KBM-7 (cell line): ENCODE results near the gene PSEN2.
"Not testable (repeated sequence)": the region's sequence is repeated elsewhere in the genome, so short reads cannot be mapped to it uniquely, and the experiment has no call there.

Experiments
- DNase-seq: peaks from one replicate; pipeline ENCODE4 v3.0.0-alpha.2; 2015
- in situ Hi-C: fragments of 300-500 bp; cut with MboI; formaldehyde crosslinking; loops from 2 replicates; pipeline ENCODE4 v1.14.3; 2020; ENCODE audit warnings: low sequenced_read_pairs, low pct_unique_long_range_greater_than_20kb, mixed read lengths

PSEN2 gene

DNA sequence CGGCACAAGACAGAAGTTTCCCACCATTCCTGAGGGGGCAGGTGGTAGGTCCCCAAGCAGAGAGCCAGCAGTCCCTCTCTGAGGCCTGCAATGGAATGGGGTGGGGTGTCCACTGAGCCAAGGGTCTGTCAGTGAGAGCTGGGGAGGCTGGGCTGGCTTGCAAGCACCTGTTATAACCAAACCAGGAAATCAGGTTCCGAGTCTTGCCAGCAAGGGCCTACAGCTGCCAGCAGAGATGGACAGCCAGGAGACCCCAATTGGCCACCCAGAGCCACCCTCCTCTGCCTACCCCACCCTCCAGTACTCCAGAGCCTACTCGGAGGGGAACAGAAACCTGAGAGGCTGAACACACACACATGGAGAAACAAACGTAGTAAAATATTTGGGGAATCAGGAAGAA lies 32.2 kb downstream of the PSEN2 start:
- in situ Hi-C loops, result no loop called here
- DNase-seq, result no peak

DNA sequence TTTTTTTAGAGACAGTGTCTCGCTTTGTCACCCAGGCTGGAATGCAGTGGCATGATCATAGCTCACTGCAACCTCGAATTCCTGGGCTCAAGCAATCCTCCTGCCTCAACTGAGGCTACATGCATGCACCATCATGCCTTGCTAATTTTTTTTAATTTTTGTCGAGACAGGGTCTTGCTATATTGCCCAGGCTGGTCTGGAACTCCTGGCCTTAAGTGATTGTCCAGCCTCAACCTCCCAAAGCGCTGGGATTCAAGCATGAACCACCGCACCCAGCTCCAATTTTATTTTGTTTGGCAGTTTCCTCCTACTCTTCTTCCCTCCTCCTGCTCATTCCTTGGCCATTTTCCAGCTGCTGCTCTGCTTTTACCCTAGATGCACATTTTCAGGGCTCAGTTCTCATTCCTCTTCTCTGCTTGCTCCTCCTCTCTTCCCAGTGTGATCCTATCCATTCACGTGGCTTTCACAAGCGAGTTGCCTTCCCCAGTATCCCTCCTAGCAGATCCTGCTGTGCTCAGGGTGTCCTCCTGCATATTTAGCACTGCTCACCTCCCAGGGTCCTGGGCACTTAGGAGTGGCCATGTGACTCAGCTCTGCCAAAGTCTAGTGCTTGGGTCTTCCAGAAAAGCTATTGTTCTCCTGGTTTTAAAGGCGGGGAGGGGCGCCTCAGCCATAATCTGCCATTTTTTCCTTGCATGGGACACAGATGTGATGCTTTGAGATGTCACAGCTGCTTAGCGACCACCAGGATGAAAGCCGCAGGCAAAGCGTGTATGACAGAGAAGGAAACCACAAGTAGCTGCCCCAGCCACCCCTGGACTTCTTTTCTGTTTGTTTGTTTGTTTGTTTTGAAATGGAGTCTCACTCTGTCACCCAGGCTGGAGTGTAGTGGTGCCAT lies 33.7 kb downstream of the PSEN2 start:
- in situ Hi-C loops, result no loop called here
- DNase-seq, result no peak

DNA sequence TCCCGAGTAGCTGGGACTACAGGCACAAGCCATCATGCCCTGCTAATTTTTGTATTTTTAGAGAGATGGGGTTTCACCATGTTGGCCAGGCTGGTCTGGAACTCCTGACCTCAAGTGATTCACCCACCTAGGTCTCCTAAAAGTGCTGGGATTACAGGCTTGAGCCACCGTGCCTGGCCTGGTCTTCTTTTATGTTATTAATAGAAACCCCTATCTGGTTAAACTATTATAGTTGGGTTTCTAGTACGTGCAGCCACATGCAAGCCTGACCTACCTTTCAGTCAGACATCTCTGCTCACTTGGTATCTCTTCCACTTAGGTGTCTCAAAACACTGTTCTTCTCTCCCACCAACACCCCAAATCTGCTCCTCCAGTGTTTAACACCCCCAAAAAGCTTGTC lies 34.4 kb downstream of the PSEN2 start:
- no peak for DNase-seq
- in situ Hi-C loops, result no loop called here

DNA sequence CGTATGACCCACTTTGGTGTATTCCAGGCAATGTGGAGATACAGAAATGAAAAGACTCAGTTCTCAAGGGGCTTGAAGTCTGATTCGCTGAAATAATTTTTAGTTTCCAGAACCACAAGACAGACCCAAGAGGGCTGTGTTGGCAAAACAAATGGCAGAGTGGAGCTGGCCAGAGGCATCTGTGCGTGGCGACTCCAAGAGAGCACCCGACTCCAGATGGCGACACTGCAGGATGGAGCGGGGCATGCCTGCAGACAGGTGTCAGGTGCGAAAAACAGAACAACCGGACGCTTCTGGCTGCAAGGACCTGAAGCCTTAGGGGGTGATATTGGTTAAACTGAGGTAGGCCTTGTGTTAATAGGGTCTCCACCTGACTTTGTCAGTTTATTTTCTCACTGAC lies 38.0 kb downstream of the PSEN2 start:
- in situ Hi-C loops, result no loop called here

DNA sequence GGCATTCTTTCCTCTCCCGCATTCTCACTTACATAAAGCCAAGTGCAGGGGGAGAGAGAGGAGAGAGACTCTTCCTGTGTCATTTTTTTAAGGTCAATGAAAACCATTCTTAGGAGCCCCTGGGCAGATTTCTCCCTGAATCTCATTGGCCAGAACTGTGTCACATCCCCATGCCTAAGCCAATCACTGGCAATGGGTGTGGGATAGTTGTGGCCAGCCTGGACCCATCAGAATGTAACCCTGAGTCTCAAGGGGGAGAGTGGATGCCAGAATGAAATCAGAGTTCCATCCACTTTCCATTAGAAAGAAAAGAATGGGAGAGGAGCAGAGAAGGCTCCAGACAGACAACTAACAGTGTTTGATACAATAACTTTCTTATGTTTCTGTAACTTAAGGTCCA lies 38.5 kb downstream of the PSEN2 start:
- in situ Hi-C loops, result no loop called here
- no peak for DNase-seq

More for the DNA sequence above, 38.0 kb downstream of the PSEN2 start:
- no peak for DNase-seq

DNA sequence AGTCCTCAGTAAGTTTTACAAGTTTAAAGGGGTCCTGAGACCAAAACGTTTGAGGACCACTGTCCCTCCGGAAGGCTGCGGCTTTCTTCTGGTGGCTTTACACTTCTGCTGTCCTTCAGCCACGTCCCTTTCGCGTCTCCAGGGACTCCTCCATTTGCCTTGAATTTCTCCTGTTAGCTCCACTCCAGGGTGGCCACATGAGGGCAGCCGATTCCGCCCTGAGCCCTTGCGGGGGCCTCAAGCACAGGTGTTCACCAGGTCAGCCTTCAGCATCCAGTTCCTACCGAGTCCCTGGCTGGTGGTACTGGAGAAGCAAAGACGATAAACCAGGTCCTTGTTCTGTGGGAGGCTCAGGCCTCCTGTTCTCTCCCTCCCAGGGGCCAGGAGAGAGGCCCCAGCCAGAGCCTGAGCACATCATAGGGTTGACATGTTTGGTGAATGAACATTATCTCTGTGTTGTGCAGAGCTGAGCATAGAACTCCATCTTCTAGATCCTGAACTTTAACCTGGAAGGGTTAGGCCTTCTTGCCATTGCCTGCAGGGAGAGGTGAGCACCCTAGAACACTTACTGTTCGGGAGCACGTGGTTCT lies 42.3 kb downstream of the PSEN2 start:
- in situ Hi-C loops, result no loop called here
- DNase-seq, result no peak

DNA sequence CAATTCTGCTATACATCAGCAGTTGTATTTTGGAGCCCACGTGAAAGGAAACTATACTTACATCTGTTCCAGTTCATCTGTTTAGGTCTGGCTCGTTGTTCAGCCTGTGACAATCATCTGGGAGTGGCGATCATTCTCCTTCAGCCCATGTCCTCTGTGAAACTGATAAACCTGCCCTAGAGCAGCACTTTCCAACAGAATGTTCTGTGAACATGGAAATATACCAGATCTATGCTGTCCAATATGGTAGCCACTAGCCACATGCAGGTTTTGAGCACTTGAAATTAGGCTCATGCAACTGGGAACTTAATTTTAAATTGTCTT lies 45.2 kb downstream of the PSEN2 start:
- no peak for DNase-seq
- in situ Hi-C loops, result no loop called here

DNA sequence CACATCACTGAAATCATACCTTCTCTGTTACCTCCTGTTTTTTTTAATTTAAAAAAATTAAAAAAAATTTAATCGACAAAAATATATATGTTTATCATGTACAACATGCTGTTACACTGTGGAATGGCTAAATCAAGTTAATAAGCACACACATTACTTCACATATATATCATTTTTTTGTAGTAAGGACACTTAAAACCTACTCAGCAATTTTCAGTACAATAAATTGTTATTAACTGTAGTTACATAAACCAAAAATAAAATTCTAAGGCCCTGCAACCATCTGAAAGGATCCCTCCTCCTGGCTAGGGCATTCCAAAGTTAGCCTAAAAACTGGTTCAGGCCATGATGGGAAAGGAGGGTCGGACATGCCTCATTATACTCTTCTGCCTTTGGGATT lies 46.1 kb downstream of the PSEN2 start:
- DNase-seq, result no peak
- in situ Hi-C loops, result no loop called here

DNA sequence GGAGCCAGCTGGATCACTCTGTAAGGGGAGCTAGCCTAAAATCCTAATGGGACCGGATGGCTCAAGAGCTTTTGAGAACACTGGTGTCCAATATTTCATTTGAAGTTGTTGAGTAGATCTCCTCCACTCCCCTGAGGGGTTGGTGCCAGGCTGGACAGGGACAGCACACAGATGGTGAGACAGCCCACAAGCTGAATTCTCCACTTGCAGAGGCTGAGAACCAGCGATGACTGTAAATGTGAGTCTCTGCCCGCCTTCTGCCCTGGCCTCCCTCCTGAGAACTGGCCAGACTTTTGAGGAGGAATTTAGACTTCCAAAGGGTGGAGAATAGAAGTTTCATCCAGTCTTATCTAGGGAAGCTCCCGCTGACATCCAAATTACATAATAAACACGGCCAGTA lies 49.2 kb downstream of the PSEN2 start:
- no peak for DNase-seq
- in situ Hi-C loops, result no loop called here

DNA sequence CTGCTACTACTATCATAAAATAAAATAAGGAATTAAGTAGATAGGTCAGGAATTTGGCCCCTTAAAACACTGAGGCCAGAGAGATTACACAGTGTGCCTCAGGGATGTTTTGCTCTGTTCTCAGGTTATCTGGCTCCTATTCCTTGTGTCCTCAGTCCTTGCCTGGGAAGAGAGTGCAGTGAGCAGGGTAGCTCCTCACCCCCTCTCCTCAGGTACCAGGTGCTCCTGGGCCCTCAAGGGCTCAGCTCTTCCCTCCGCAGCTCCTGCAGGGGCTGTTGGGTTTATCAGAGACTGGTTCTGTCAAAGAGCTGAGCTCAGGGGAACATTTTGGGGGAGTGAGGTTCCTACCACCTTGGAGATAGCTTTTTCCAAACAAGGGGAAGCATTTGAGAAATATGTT lies 49.6 kb downstream of the PSEN2 start:
- in situ Hi-C loops, result no loop called here
- no peak for DNase-seq

DNA sequence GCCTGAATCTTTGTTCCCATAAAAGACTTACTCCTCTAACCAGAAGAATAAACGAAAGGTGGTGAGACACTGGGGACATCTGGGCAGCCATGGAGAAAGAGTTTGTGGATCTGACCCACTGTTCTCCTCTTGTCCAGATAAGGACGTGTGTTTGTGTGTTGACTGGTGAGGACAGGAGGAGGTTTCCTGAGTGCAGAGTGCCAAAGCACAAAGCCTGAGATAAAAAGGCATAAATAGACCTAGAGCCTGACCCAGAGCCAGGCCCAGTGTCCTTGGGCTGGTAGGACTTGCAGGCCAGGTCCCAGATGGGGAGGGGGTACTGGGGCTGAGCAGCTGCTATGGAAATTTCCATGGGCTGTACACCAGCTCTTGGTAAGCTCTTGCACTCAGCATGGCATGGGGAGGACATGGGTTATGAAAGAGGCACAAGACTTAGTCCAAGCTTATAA lies 50.1 kb downstream of the PSEN2 start:
- in situ Hi-C loops, result no loop called here
- DNase-seq, result no peak

DNA sequence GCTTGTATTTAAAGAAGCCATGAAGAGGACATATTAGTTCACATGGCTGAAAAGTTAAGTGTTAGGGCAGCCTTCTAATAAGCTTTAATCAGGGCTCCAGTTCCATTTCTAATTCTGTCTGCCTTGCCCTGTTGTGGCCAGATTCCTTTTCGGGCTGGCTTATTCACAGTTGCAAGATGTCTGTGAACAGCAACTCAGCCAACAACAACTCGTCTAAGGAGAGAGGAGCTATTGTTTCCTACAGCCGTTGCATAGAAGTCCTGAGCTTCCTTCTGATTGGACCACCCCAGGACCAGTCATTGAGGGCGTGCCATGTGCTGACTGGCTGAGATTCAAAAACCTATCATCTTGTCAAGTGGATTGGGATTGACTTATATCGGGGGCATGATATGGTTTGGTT lies 51.1 kb downstream of the PSEN2 start:
- in situ Hi-C loops, result no loop called here

DNA sequence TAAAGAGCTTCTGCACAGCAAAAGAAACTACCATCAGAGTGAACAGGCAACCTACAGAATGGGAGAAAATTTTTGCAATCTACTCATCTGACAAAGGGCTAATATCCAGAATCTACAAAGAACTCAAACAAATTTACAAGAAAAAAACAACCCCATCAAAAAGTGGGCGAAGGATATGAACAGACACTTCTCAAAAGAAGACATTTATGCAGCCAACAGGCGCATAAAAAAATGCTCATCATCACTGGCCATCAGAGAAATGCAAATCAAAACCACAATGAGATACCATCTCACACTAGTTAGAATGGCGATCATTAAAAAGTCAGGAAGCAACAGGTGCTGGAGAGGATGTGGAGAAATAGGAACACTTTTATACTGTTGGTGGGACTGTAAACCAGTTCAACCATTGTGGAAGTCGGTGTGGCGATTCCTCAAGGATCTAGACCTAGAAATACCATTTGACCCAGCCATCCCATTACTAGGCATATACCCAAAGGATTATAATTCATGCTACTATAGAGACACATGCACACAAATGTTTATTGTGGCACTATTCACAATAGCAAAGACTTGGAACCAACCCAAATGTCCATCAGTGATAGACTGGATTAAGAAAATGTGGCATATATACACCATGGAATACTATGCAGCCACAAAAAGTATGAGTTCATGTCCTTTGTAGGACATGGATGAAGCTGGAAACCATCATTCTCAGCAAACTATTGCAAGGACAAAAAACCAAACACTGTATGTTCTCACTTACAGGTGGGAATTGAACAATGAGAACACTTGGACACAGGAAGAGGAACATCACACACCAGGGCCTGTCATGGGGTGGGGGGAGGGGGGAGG lies 59.1 kb downstream of the PSEN2 start:
- in situ Hi-C loops, result not testable (repeated sequence)

More for the DNA sequence above, 51.1 kb downstream of the PSEN2 start:
- DNase-seq, result no peak

DNA sequence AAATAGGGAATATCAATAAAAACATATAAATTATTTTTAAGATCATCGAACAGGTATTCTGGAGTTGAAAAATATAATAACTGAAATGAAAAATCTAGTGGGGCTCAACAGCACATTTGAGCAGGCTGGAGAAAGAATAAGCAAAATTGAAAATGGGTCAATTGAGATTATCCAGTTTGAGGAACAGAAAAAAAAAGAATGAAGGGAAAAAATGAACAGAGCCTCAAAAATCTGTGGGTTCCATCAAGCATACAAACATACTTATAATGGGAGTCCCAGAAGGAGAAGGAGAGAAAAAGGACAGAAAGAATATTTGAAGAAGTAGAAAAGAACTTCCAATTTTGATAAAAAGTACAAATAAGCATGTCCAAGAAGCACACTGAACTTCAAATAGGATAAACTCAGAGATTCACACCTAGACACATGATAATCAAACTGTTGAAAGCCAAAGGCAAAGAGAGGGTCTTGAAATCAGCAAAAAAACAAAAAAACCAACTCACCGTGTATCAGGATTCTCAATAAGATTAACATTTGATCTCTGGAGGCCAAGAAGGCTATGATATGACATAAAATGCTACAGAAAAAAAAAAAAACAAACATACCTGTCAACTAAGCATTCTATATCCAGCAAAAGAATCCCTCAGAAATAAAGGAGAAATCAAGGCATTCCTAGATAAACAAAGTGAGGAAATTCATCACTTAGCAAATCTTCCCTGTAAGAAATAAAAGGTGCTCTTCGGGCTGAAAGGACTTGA lies 64.2 kb downstream of the PSEN2 start:
- in situ Hi-C loops, result no loop called here
- DNase-seq, result no peak

More for the DNA sequence above, 59.1 kb downstream of the PSEN2 start:
- DNase-seq, result not testable (repeated sequence)

DNA sequence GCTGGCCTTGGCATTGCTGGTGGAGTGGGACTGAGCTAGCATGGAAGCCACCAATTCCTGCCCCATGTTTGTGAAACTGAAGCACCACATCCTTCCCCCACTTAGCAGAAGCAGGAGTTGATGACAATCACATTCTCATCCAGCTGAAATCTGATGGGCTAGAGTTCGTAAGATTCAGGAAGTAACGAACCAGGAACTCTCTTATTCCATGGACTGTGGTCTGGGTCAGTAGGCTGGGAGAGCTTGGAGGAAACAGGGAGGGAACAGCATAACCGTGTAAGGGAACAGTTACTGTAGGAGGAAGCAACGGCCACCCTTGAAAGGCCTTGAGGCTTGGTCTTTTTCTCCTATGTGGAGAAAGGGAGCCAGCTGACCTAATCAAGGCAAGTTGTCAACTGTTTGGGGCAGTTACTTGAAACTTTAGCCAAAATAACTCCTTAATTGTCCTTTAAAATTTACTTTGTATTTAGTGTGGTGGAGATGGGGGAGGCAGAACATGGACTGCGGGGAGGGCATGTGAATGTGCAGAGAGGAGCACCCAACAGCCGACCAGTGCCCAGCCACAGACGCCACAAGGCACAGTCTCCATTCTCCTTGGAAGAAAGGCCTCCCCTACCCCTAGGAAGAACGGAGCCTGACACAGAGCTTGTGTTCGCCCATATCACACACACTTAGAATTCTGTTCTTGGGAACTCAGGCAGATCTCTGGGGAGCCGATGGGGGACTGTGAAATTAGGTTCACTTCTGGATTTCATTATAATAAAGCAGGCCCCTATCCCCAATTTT lies 67.7 kb downstream of the PSEN2 start:
- peak; percentile 72 for DNase-seq
- in situ Hi-C loops, result no loop called here

DNA sequence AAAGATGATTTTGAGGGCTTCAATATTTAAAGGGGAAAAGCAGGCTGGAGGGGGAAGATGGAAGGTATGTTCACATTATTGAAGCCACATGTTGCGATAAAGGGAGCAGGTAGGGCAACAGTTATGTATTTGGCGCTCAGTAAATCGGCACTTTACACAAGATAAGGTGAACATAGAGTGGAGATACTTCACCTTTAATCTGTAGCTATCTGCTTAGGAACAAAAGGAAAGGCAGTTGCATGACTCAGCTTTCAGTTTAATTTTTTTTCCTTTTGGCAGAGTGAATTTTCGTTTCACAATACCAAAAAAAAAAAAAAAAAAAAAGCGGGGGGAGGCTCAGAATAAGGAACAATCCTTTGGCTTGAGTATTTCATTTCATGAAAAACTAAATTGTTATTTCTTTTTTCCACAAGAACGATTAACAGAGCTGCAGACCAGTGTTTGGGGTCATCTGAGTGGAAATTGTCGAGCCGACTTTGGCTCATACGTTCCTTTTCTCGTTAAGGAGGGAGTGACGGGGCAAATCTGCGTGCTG lies 68.6 kb downstream of the PSEN2 start:
- DNase-seq, result peak; percentile 84
- in situ Hi-C loops, result no loop called here

DNA sequence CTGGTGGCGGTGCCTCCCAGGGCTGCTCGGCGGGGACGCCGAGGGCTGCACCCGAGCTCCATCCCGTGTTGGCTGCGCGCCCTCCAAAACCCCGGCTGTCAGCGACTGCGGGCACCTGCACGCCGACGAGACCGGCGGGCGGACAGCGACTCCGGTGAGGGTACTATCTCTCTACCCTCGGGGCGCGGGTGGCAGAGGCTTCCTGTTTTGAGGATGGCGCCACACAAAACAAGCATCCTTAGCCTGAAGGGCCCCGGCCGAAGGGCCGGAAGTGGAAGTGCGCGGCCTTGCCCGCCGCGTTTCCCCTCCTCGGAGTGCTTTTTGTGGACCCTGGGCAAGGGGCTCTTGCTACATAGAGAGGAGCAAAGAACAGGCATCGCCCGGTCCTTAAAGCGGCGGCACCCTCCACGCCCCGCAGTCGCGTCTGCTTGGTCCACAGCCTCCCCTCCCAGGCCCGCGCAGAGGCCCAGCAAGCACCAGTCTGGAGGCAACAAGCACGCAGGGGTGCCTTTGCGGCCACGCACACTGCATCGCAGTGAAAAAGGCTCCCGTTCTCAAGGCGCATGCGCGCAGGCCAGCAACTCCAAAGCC lies 69.1 kb downstream of the PSEN2 start:
- DNase-seq, result peak; percentile 79
- in situ Hi-C loops, result no loop called here
